Activated T-cell treated with anti-CD3 and anti-CD28 coated beads for 4 hours (primary cell): ENCODE data around the gene DPYD.

Experiments
- DNase-seq: peaks from one replicate; pipeline ENCODE4 v3.0.0-alpha.2; 2020

The DPYD gene

GRCh38 chr1:97837161-97837560, 83.7 kb downstream of the DPYD start:
- no peak for DNase-seq

GRCh38 chr1:97834899-97835298, 85.9 kb downstream of the DPYD start:
- DNase-seq, result no peak

- DNase-seq, result no peak
These were observed 87.0 kb downstream of the DPYD start for GRCh38 chr1:97833881-97834280.

GRCh38 chr1:97832481-97832880, 88.4 kb downstream of the DPYD start:
- DNase-seq, result no peak

- DNase-seq, result no peak
These were observed 92.9 kb downstream of the DPYD start for GRCh38 chr1:97827887-97828286.

GRCh38 chr1:97826820-97827219, 94.0 kb downstream of the DPYD start:
- no peak for DNase-seq

- DNase-seq, result no peak
These were observed 96.2 kb downstream of the DPYD start for GRCh38 chr1:97824624-97825023.

- no peak for DNase-seq
These were observed 96.6 kb downstream of the DPYD start for GRCh38 chr1:97824200-97824599.

GRCh38 chr1:97820470-97821188, 100.2 kb downstream of the DPYD start:
- no peak for DNase-seq

- DNase-seq, result no peak
These were observed 103.9 kb downstream of the DPYD start for GRCh38 chr1:97816927-97817326.

GRCh38 chr1:97814804-97815203, 106.0 kb downstream of the DPYD start:
- DNase-seq, result no peak

- no peak for DNase-seq
These were observed 106.7 kb downstream of the DPYD start for GRCh38 chr1:97814121-97814520.

- no peak for DNase-seq
These were observed 108.8 kb downstream of the DPYD start for GRCh38 chr1:97812076-97812475.

GRCh38 chr1:97806996-97807520, 113.8 kb downstream of the DPYD start:
- DNase-seq, result no peak

- DNase-seq, result no peak
These were observed 114.5 kb downstream of the DPYD start for GRCh38 chr1:97806326-97806725.

GRCh38 chr1:97805093-97805492, 115.7 kb downstream of the DPYD start:
- DNase-seq, result no peak

GRCh38 chr1:97803026-97803425, 117.8 kb downstream of the DPYD start:
- no peak for DNase-seq

GRCh38 chr1:97802011-97802410, 118.8 kb downstream of the DPYD start:
- no peak for DNase-seq

- DNase-seq, result no peak
These were observed 123.2 kb downstream of the DPYD start for GRCh38 chr1:97797403-97798183.

GRCh38 chr1:97796711-97797110, 124.1 kb downstream of the DPYD start:
- no peak for DNase-seq

GRCh38 chr1:97792655-97793054, 128.2 kb downstream of the DPYD start:
- DNase-seq, result no peak

- DNase-seq, result no peak
These were observed 129.6 kb downstream of the DPYD start for GRCh38 chr1:97791251-97791650.

- DNase-seq, result no peak
These were observed 133.6 kb downstream of the DPYD start for GRCh38 chr1:97787231-97787630.

GRCh38 chr1:97784661-97785060, 136.2 kb downstream of the DPYD start:
- no peak for DNase-seq
